Ascending aorta (tissue), 2 donors: ENCODE results near the gene ATXN7L1. TPM values are rescaled to one million over a fixed set of nuclear protein-coding genes. Genes with fewer than 3 reads are reported as not detected.

Experiments used
- DNase-seq, 2 donors: peaks; one replicate each; pipeline ENCODE4 v3.0.0-alpha.2; 2019; ENCODE audit warnings: low spot score in 2 of 2
- H3K27ac ChIP-seq, 2 donors: fragments of 200-600 bp; sonication (generic); one replicate each; pipeline ENCODE4 v1.5.1; 2016 to 2017; ENCODE audit warnings: mild to moderate bottlenecking in 1 of 2
- H3K27me3 ChIP-seq: fragments of 200-600 bp; sonication (generic); one replicate; pipeline ENCODE4 v1.5.1; 2017
- H3K36me3 ChIP-seq, 2 donors: fragments of 200-600 bp; sonication (generic); one replicate each; pipeline ENCODE4 v1.5.1; 2016
- H3K4me1 ChIP-seq, 2 donors: fragments of 200-600 bp; sonication (generic); one replicate each; pipeline ENCODE4 v1.5.1; 2016 to 2017; ENCODE audit warnings: mild to moderate bottlenecking in 1 of 2
- H3K4me3 ChIP-seq, 2 donors: fragments of 200-600 bp; sonication (generic); one replicate each; pipeline ENCODE4 v1.5.1; 2016 to 2017; ENCODE audit warnings: mild to moderate bottlenecking in 1 of 2
- H3K9me3 ChIP-seq, 2 donors: fragments of 200-600 bp; sonication (generic); one replicate each; pipeline ENCODE4 v1.5.1; 2016
- CTCF ChIP-seq, 3 experiments: fragments of 200-600 bp in 2 of 3; fragments of 450-650 bp in 1 of 3; sonication (generic) in 2 of 3; IDR thresholded peaks; one replicate each; pipeline ENCODE4 v1.5.1; 2016 to 2019; ENCODE audit warnings: antibody characterized with exemption in 3 of 3, mild to moderate bottlenecking in 1 of 3, moderate library complexity in 1 of 3
- intact Hi-C: fragments of 100-400 bp; cut with DNase I; formaldehyde crosslinking; loops from one replicate; pipeline ENCODE4 v1.15.1; 2023
- total RNA-seq: library from RNA; depleted of rRNA; stranded (reverse); fragments of >200 nt; gene quantifications from one replicate; pipeline ENCODE4 v1.1.0, GENCODE V29; 2016

Gene ATXN7L1
- total RNA-seq, 1 donor from 2014 or later: 7.5 TPM

- intact Hi-C loops: no loop called here
- Histone ChIP-seq H3K27me3 (no peaks in the 10 kb centered on the region), H3K9me3 (no peaks in the 10 kb centered on the region), H3K36me3 (peaks cover 7 to 12% of the 10 kb centered on the region in 2 donors), H3K4me3 (no peak overlapping the region), H3K27ac (no peak overlapping the region), H3K4me1 (no peaks in the 10 kb centered on the region)
- no peak for TF ChIP-seq CTCF (IDR thresholded peaks at IDR 0.05)
- no peak for DNase-seq
These were observed 232.5 kb downstream of the ATXN7L1 start for GRCh38 chr7:105643851-105644250.

- H3K27me3 ChIP-seq: no peaks in the 10 kb centered on the region
- H3K4me3 ChIP-seq: no peak overlapping the region
- intact Hi-C loops: no loop called here
- H3K9me3 ChIP-seq: no peaks in the 10 kb centered on the region
- no peak for TF ChIP-seq CTCF (IDR thresholded peaks at IDR 0.05)
- H3K4me1 ChIP-seq: no peaks in the 10 kb centered on the region
- peaks cover 9 to 12% of the 10 kb centered on the region in 2 donors for H3K36me3 ChIP-seq
- no peak overlapping the region for H3K27ac ChIP-seq
- DNase-seq: no peak
These were observed 233.0 kb downstream of the ATXN7L1 start for GRCh38 chr7:105643384-105643783.

GRCh38 chr7:105642264-105642663, 234.1 kb downstream of the ATXN7L1 start:
- intact Hi-C loops: no loop called here
- no peaks in the 10 kb centered on the region for H3K9me3 ChIP-seq
- H3K27me3 ChIP-seq: no peaks in the 10 kb centered on the region
- no peaks in the 10 kb centered on the region for H3K4me1 ChIP-seq
- H3K4me3 ChIP-seq: no peak overlapping the region
- peaks cover 18 to 19% of the 10 kb centered on the region in 2 donors for H3K36me3 ChIP-seq
- no peak overlapping the region for H3K27ac ChIP-seq
- TF ChIP-seq CTCF (IDR thresholded peaks at IDR 0.05): no peak
- DNase-seq: no peak

GRCh38 chr7:105640956-105641810, 235.2 kb downstream of the ATXN7L1 start:
- DNase-seq: no peak
- Histone ChIP-seq H3K36me3 (peaks cover 18 to 29% of the 10 kb centered on the region in 2 donors), H3K4me1 (no peaks in the 10 kb centered on the region), H3K9me3 (no peaks in the 10 kb centered on the region), H3K27me3 (no peaks in the 10 kb centered on the region), H3K4me3 (no peak overlapping the region), H3K27ac (no peak overlapping the region)
- intact Hi-C loops: no loop called here
- TF ChIP-seq CTCF (IDR thresholded peaks at IDR 0.05): no peak

- no peak overlapping the region for H3K27ac ChIP-seq
These were observed 236.5 kb downstream of the ATXN7L1 start for GRCh38 chr7:105639667-105640493.

More at GRCh38 chr7:105639667-105640493, 236.5 kb downstream of the ATXN7L1 start:
- intact Hi-C loops: no loop called here
- no peak for DNase-seq
- Histone ChIP-seq H3K9me3 (no peaks in the 10 kb centered on the region), H3K36me3 (peaks cover 18 to 35% of the 10 kb centered on the region in 2 donors), H3K4me3 (no peak overlapping the region), H3K4me1 (no peaks in the 10 kb centered on the region), H3K27me3 (no peaks in the 10 kb centered on the region)
- TF ChIP-seq CTCF (IDR thresholded peaks at IDR 0.05): no peak
